ENCODE data around the gene NCAM2. TPM values are rescaled to one million over a fixed set of nuclear protein-coding genes. Genes with fewer than 3 reads are reported as not detected.

Gene NCAM2
- total RNA-seq, 1 donor from 2014 or later = 1.3 TPM

DNA sequence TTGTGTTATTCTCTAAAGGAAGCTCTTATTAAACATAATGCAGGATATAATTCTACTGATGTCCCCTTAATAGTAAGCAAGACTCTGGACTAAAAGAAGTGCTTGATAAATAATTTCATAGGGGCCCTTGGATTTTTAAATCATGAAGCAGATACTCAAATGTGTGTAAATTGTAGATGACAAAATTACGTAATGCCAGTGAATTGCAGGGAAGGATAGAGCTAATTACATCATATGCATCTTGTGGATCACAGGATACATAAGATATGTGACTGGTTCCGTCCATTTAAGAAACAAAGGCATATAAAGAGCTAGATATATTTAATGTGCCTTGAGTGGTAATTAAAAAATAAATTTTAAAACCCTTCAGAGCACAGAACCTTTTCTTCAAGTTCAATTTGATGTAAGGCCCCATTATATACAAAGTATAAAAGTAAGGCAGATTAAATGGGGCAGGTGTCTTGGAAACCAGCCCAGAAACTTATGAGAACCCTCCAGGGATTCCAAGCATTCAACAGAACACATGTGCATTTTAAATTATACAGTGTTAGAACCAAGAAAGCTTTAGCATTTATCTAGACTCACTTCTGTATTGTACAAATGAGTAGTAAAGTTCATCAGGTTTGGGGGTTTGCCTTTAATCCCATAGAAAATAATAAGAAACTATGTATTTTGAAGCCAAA is 190.4 kb downstream of the NCAM2 start:
- FAIRE-seq (no peak), DNase-seq (ENCODE audit: low read depth) (no peak)
- Histone ChIP-seq H3K27me3 (ENCODE audit: control insufficient read depth, insufficient read depth, low read length) (no peaks in the 10 kb centered on the region), H3K4me3 (ENCODE audit: low read depth, low read length) (no peak overlapping the region), H3K36me3 (ENCODE audit: control insufficient read depth, insufficient read depth, low read length) (no peaks in the 10 kb centered on the region)
- TF ChIP-seq, protein P1, sequence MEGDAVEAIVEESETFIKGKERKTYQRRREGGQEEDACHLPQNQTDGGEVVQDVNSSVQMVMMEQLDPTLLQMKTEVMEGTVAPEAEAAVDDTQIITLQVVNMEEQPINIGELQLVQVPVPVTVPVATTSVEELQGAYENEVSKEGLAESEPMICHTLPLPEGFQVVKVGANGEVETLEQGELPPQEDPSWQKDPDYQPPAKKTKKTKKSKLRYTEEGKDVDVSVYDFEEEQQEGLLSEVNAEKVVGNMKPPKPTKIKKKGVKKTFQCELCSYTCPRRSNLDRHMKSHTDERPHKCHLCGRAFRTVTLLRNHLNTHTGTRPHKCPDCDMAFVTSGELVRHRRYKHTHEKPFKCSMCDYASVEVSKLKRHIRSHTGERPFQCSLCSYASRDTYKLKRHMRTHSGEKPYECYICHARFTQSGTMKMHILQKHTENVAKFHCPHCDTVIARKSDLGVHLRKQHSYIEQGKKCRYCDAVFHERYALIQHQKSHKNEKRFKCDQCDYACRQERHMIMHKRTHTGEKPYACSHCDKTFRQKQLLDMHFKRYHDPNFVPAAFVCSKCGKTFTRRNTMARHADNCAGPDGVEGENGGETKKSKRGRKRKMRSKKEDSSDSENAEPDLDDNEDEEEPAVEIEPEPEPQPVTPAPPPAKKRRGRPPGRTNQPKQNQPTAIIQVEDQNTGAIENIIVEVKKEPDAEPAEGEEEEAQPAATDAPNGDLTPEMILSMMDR (IDR thresholded peaks at IDR 0.05; ENCODE audit: insufficient read depth, low read length, severe bottlenecking) = no peak

DNA sequence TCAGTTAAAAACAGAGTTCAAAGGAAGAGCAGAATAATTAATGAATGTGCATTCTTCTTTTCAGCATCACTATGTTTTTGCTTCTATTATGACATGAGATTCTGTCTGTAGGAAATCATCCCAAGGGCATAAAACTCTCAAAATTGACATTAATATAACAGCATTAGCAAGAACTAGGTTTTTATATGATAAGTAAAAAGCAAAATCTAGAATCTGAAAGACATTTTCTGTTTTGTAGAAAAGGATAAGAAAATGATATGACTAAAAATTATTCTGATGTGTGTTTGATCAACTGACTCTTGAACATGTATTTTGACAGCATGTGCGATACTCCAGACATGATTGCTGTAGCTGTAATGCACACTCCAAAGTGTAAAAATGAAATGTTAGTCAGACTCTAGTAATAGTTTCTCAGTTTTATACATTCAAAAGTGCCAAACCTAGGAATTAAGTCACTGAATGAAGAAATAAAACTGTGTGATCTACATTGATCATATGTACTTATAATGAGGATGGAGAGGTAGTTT is 197.3 kb downstream of the NCAM2 start:
- H3K36me3 ChIP-seq (ENCODE audit: control insufficient read depth, insufficient read depth, low read length) = no peaks in the 10 kb centered on the region
- no peaks in the 10 kb centered on the region for H3K27me3 ChIP-seq (ENCODE audit: control insufficient read depth, insufficient read depth, low read length)
- DNase-seq (ENCODE audit: low read depth) = no peak
- FAIRE-seq = no peak
- H3K4me3 ChIP-seq (ENCODE audit: low read depth, low read length) = no peak overlapping the region
- TF ChIP-seq, protein P1 (IDR thresholded peaks at IDR 0.05; ENCODE audit: insufficient read depth, low read length, severe bottlenecking) = no peak

DNA sequence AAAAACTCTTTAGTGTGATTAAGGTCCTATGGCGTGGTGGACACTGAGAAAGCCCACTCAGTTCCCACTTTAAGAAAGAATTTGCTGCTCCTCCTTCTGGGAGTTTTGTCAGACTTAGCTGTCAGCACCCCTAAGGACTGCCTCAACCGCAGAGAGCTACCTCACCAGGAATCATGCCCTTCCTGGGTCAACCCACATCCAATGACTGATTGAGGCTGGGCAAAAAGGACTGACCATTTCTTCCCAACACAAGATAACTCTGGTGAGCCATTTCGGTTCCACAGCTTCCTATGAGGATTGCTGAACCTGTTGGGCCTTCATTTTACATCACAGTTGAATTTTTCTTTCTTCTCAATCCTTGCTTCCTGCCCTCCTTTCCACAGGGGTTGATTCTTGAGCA is 197.9 kb downstream of the NCAM2 start:
- no peak overlapping the region for H3K4me3 ChIP-seq (ENCODE audit: low read depth, low read length)
- FAIRE-seq (no peak), DNase-seq (ENCODE audit: low read depth) (no peak)
- TF ChIP-seq, protein P1 (IDR thresholded peaks at IDR 0.05; ENCODE audit: insufficient read depth, low read length, severe bottlenecking) = no peak
- H3K27me3 ChIP-seq (ENCODE audit: control insufficient read depth, insufficient read depth, low read length) = no peaks in the 10 kb centered on the region
- no peaks in the 10 kb centered on the region for H3K36me3 ChIP-seq (ENCODE audit: control insufficient read depth, insufficient read depth, low read length)

DNA sequence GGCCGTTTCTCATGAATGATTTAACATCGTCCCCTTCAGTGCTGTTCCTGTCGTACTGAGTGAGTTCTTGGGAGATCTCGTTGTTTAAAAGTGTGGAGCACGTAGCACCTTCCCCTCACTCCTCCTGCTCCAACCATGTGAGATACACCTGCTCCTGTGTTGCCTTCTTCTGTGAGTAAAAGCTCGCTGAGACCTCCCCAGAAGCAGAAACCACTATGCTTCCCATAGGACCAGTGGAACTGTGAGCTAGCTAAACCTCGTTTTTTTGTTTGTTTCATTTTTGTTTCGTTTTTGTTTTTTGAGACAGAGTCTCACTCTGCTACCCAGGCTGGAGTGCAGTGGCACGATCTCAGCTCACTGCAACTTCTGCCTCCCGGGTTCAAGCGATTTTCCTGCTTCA is 198.6 kb downstream of the NCAM2 start:
- no peaks in the 10 kb centered on the region for H3K27me3 ChIP-seq (ENCODE audit: control insufficient read depth, insufficient read depth, low read length)
- TF ChIP-seq, protein P1 (IDR thresholded peaks at IDR 0.05; ENCODE audit: insufficient read depth, low read length, severe bottlenecking) = no peak
- FAIRE-seq = no peak
- H3K4me3 ChIP-seq (ENCODE audit: low read depth, low read length) = no peak overlapping the region
- no peaks in the 10 kb centered on the region for H3K36me3 ChIP-seq (ENCODE audit: control insufficient read depth, insufficient read depth, low read length)
- no peak for DNase-seq (ENCODE audit: low read depth)

DNA sequence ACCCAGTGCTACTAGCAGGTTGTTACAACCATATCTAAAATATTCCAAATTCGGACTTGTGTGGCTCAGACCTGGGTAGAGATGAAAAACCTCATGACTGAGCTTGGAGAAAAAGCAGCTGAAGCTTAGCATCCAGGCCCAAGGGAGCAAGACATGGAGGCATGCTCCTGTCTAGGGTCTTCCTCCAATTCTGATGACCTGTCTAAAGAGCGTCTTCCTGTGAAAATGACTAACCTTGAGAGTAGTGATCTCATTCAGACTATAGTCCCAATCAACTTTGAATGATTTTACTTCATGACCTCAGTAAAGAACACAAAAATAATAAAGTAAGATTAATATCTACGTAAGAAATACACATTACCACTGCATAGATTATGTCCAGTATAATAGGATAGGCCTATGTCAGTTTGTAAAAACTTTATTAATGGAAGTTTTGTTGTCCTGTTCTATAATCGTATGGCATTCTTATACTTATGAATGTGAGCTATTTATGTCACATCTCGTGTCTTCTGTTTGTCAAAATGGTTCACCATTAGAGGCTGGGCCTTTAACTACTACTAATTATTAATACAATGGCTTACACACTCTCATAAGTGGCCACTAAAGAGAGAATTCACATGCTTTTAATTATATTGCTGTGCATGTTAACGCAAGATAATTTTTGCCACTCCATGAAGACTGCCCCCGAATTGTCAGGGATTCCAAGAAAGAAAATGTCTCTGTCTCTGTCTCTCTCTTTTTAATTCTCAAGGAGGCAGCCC is 201.3 kb downstream of the NCAM2 start:
- no peaks in the 10 kb centered on the region for H3K36me3 ChIP-seq (ENCODE audit: control insufficient read depth, insufficient read depth, low read length)
- TF ChIP-seq, protein P1 (IDR thresholded peaks at IDR 0.05; ENCODE audit: insufficient read depth, low read length, severe bottlenecking) = no peak
- DNase-seq (ENCODE audit: low read depth) (no peak), FAIRE-seq (no peak)
- no peaks in the 10 kb centered on the region for H3K27me3 ChIP-seq (ENCODE audit: control insufficient read depth, insufficient read depth, low read length)
- H3K4me3 ChIP-seq (ENCODE audit: low read depth, low read length) = no peak overlapping the region
